DOHH2 (cell line): ENCODE results near the gene ARRB1.

Experiments
- CTCF ChIP-seq: fragments of 200-600 bp; sonication (generic); IDR thresholded peaks from one replicate; pipeline ENCODE4 v1.5.1; 2014; ENCODE audit warnings: antibody characterized with exemption, mild to moderate bottlenecking, low read depth, low read length; ENCODE audit not compliant: poor library complexity, severe bottlenecking
- EZH2phosphoT487 ChIP-seq: fragments of 200-600 bp; sonication (generic); IDR thresholded peaks from 2 replicates; pipeline ENCODE4 v1.6.1; 2017; ENCODE audit warnings: borderline replicate concordance, mild to moderate bottlenecking, antibody characterized with exemption, low read length, moderate library complexity, mixed read lengths

DNA sequence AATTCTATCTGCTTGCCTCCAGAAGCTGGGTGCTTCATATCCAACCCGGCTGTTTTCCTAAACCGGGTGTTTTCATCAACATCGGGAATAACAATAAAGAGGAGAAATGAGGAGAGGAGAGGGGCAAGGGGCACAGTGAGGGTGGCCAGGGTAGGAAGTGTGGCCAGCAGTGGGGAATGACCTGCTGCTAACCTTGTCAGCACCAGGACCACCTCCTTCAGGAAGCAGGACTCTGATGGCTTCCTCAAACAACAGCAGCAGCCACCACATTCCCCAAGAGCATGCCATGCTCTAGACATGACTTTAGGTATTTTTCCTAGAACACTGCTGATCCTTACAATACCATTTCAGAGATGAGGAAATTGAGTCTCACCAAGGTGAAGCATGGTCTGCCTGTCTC is 58.5 kb downstream of the ARRB1 start:
- TF ChIP-seq CTCF (no peak), EZH2phosphoT487 (no peak)
